GM12875 (cell line): ENCODE data around the gene REEP2.

Source experiments
- H3K4me3 ChIP-seq: one replicate; pipeline ENCODE4 v1.5.1; 2011; ENCODE audit warnings: low read depth, low read length, control low read depth
- TF ChIP-seq, protein P1 (sequence below): IDR thresholded peaks from 2 replicates; pipeline ENCODE4 v1.5.1; 2011; ENCODE audit warnings: low read depth, mild to moderate bottlenecking, control low read depth, inconsistent platforms, low read length, moderate library complexity, borderline replicate concordance; ENCODE audit not compliant: insufficient read depth

The REEP2 gene

DNA sequence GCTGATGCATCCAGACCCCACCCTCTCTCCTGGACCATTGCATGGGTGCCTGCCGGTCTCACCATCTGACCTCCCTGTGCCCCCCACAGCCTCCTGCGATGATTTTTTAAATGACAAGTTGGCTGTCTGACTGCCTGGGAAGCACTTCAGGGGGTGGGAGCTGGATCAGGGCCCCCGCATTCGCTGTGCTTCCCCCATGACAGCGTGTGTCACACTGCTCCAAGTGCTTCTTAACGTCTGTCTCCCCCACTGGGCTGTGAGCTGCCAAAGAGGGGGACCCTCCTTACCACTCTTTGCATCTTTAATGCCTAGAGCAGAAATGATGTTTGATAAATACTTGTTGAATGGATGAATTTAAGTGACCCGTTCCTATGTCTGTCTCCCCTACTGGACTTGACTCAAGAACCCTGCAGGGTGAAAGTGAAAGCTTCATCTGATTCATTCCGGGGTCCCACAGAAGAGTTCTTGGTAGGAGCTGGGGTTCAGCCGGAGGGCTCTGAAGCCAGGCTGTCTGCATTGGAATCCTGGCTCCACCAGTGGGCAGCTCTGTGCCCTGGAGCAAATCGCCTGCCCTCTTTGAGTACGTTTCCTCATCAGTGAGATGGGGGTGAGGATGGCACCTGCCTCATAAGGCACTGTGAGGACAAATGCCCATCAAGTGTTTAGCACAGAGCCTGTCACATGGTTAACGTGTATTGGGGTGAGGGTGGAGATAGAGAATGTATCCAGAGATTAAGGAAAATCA lies 18.8 kb downstream of the REEP2 start:
- TF ChIP-seq, protein P1, sequence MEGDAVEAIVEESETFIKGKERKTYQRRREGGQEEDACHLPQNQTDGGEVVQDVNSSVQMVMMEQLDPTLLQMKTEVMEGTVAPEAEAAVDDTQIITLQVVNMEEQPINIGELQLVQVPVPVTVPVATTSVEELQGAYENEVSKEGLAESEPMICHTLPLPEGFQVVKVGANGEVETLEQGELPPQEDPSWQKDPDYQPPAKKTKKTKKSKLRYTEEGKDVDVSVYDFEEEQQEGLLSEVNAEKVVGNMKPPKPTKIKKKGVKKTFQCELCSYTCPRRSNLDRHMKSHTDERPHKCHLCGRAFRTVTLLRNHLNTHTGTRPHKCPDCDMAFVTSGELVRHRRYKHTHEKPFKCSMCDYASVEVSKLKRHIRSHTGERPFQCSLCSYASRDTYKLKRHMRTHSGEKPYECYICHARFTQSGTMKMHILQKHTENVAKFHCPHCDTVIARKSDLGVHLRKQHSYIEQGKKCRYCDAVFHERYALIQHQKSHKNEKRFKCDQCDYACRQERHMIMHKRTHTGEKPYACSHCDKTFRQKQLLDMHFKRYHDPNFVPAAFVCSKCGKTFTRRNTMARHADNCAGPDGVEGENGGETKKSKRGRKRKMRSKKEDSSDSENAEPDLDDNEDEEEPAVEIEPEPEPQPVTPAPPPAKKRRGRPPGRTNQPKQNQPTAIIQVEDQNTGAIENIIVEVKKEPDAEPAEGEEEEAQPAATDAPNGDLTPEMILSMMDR, result no peak
- H3K4me3 ChIP-seq, result no peak overlapping the region

DNA sequence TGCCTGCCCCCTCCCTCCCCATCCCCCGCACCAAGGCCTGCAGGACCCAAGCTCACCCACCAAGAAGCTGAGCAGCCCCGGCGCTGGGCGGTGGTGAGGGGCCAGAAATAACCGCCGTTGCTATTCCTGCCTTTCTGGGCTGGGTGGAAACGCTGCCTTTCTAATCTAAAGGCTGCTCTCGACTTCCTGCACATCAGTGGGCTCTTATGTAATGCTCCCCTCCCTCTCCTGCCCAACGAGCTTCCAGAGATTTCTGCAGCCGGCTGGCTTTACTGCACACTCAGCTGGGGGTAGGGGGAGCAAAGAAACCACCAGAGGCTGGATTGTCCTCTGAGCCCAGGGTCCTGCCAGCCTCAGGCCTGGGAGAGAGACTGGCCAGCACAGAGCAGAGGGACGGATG lies 19.5 kb downstream of the REEP2 start:
- H3K4me3 ChIP-seq, result no peak overlapping the region
- TF ChIP-seq, protein P1, result no peak

DNA sequence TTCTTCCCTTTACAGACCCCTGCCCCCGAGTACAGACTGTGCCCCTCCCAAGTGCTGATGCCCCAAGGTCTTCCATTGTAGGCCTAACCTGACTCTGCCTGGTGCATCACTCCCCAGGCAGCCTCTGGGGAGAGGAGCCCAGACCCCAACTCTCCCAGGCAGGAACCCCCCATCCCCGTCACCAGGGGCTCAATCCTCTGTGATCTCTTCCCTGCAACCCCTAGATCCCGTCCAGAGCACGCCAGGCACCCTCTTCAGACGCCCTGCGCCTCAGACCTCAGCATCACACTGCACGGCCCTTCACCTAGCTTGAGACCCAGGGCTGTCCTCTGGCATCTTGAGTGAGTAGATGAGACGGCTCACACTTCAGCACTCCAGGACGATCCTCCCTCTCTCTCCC lies 20.0 kb downstream of the REEP2 start:
- H3K4me3 ChIP-seq, result no peak overlapping the region
- TF ChIP-seq, protein P1, result no peak

DNA sequence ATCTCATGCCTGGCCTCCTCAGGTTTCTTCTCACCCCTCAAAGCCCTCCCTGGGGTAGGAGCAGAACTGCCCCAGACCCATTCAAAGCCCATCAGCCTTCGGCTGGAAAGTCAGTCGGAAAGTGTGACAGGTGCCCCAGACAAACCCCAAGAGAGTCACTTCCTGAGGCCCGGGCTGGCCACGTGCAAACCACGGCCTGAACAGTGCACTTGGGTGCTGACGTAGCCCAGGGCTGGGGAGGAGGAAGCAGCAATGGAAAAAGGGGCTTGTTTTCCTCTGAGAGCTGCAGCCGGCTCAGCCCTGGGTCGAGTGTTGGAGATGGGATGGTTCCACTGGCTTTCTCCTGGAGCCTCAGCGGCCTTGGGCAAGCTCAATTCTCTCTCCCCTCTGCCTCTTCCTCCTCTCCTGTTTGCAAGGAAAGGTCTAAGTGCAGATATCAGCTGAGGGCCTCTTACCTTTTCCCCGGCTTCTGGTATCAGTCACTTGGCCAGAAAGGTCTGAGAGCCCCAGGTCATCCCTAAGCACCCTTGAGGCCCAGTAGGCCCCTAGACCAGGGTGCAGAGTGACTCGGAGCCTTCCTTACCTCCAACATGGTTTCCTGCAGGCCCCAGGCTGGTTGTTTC lies 20.6 kb downstream of the REEP2 start:
- TF ChIP-seq, protein P1, result no peak
- no peak overlapping the region for H3K4me3 ChIP-seq

DNA sequence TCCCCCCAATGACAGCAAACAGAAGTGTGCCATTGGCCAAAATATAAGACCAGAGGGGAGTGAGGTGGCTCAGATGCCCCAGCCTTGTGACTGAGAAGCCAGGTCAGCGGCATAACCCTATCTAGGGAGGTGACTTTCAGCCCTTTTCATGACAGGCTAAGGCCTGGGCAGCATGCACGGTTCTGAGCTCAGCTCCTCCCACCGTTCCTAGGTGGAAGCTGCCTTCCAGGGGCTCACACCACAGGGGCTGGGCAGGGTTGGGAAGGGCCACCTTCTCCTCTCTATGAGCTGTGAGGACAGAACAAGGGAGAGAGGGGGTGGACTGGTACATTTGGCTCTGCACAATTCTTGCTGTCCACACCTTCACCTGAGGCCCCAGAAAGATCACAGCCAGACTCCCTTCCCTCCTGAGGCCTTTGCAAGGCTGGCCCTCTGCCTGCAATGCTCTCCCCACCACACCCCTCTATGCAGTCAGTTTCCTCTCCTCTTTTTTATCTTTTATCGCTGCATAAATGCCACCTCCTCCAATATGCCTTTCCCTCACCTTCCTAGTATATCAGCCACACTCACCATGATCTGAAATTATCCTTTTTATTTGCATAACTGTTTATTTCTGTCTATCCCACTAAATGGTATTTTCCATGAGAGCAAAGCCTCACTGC lies 21.3 kb downstream of the REEP2 start:
- no peak overlapping the region for H3K4me3 ChIP-seq
- TF ChIP-seq, protein P1, result no peak

DNA sequence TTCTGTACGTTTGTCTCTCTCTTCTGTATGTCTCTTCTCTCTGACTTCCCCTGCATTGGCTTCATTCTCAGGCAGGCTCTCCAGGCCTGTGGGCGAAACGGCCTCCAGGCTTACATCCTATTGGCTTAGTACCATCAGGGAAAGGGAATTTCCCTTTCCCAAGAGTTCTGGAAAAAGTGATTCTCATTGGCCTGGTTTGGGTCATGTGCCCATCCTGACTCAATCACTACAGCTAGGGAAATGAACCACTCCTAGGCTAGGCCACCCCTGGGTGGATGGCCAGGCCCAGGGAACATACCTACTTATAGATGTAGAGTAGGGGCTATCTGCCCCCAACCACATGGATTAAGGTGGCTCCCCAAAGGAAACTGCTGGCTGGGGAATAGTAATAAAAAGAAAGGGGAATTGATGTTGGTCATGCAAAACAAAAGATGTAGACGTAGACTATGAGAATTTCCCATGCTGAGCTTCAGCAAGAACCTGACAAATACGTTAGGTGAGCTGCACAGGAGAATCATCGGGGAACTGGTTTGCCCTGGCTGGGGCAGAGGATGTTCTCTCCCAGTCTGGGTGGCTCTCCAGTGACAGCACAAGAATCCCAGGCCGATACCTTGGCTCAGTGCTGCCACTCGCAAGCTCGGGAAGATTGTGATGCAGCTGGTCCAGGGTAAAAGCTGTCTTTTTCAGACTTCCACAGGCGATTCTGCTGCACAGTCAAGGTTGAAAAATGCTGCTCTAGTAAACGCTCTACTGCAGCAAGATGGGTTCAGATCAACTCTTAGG lies 22.7 kb downstream of the REEP2 start:
- TF ChIP-seq, protein P1, result no peak
- no peak overlapping the region for H3K4me3 ChIP-seq
